ENCODE measurements around the gene MYRF.
A peak's percentile ranks its signal among the peaks of the same experiment; 100 is the strongest.

MYRF gene

GRCh38 chr11:61793083-61793828 is 40.8 kb downstream of the MYRF start:
- no peak for DNase-seq (ENCODE audit: low read depth in 4 of 4, low spot score in 1 of 4)

GRCh38 chr11:61793829-61794204 is 41.4 kb downstream of the MYRF start:
- no peak for DNase-seq (ENCODE audit: low read depth in 4 of 4, low spot score in 1 of 4)

GRCh38 chr11:61794579-61794978 is 42.1 kb downstream of the MYRF start:
- DNase-seq (ENCODE audit: low read depth in 4 of 4, low spot score in 1 of 4), result no peak

- no peak for DNase-seq (ENCODE audit: low read depth in 4 of 4, low spot score in 1 of 4)
These were observed 43.0 kb downstream of the MYRF start for GRCh38 chr11:61795459-61795858.

- DNase-seq (ENCODE audit: low read depth in 4 of 4, low spot score in 1 of 4), result no peak
These were observed 43.6 kb downstream of the MYRF start for GRCh38 chr11:61795876-61796526.

- no peak for DNase-seq (ENCODE audit: low read depth in 4 of 4, low spot score in 1 of 4)
These were observed 45.0 kb downstream of the MYRF start for GRCh38 chr11:61797263-61797944.

- no peak for DNase-seq (ENCODE audit: low read depth in 4 of 4, low spot score in 1 of 4)
These were observed 47.3 kb downstream of the MYRF start for GRCh38 chr11:61799665-61800284.

- DNase-seq (ENCODE audit: low read depth in 4 of 4, low spot score in 1 of 4), result no peak
These were observed 48.2 kb downstream of the MYRF start for GRCh38 chr11:61800331-61801281.

GRCh38 chr11:61802605-61803004 is 50.2 kb downstream of the MYRF start:
- no peak for DNase-seq (ENCODE audit: low read depth in 4 of 4, low spot score in 1 of 4)

GRCh38 chr11:61803889-61804647 is 51.6 kb downstream of the MYRF start:
- DNase-seq (ENCODE audit: low read depth in 4 of 4, low spot score in 1 of 4), result no peak

- DNase-seq (ENCODE audit: low read depth in 4 of 4, low spot score in 1 of 4), result no peak
These were observed 52.7 kb downstream of the MYRF start for GRCh38 chr11:61805146-61805545.

- DNase-seq (ENCODE audit: low read depth in 4 of 4, low spot score in 1 of 4), result no peak
These were observed 54.3 kb downstream of the MYRF start for GRCh38 chr11:61806785-61807184.

- DNase-seq (ENCODE audit: low read depth in 4 of 4, low spot score in 1 of 4), result no peak
These were observed 58.3 kb downstream of the MYRF start for GRCh38 chr11:61810671-61811175.

GRCh38 chr11:61811831-61812230 is 59.4 kb downstream of the MYRF start:
- no peak for DNase-seq (ENCODE audit: low read depth in 4 of 4, low spot score in 1 of 4)

GRCh38 chr11:61812736-61813411 is 60.4 kb downstream of the MYRF start:
- no peak for DNase-seq (ENCODE audit: low read depth in 4 of 4, low spot score in 1 of 4)

GRCh38 chr11:61814247-61814957 is 62.0 kb downstream of the MYRF start:
- no peak for DNase-seq (ENCODE audit: low read depth in 4 of 4, low spot score in 1 of 4)

- DNase-seq (ENCODE audit: low read depth in 4 of 4, low spot score in 1 of 4), result peak in 1 of 4 experiments; percentile 45
These were observed 62.7 kb downstream of the MYRF start for GRCh38 chr11:61814958-61815789.
